SU-DHL-6 (cell line): ENCODE data around the gene DCUN1D2.

ENCODE experiments used
- H2AFZ ChIP-seq: fragments of 200-600 bp; sonication (generic); 2 replicates; pipeline ENCODE4 v1.6.1; 2014; ENCODE audit warnings: low read depth, mild to moderate bottlenecking, moderate library complexity, mixed read lengths, antibody characterized with exemption, low read length; ENCODE audit not compliant: severe bottlenecking
- H3F3A ChIP-seq: fragments of 200-600 bp; shearing (Covaris generic); 2 replicates; pipeline ENCODE4 v1.6.0; 2016; ENCODE audit warnings: antibody characterized with exemption, mild to moderate bottlenecking; ENCODE audit not compliant: insufficient read depth
- H3K27ac ChIP-seq: fragments of 200-600 bp; sonication (generic); 2 replicates; pipeline ENCODE4 v1.5.1; 2016; ENCODE audit warnings: low read depth, mild to moderate bottlenecking, low read length, moderate library complexity, mixed read lengths
- H3K27me3 ChIP-seq: fragments of 200-600 bp; sonication (generic), shearing (Covaris generic); 2 replicates; pipeline ENCODE4 v1.6.0; 2014; ENCODE audit warnings: mild to moderate bottlenecking, low read length
- H3K36me3 ChIP-seq: fragments of 200-600 bp; sonication (generic); 2 replicates; pipeline ENCODE4 v1.6.1; 2014; ENCODE audit warnings: mild to moderate bottlenecking, low read length, mixed read lengths
- H3K4me2 ChIP-seq: fragments of 300-600, 200-600 bp; shearing (Covaris generic), sonication (generic); 2 replicates; pipeline ENCODE4 v1.6.0; 2014; ENCODE audit warnings: low read length, low read depth, mild to moderate bottlenecking; ENCODE audit not compliant: poor library complexity, severe bottlenecking
- H3K4me3 ChIP-seq: fragments of 200-600 bp; sonication (generic); 2 replicates; pipeline ENCODE4 v1.5.1; 2014; ENCODE audit warnings: antibody characterized with exemption, low read length, mild to moderate bottlenecking, mixed read lengths; ENCODE audit not compliant: insufficient read depth, poor library complexity, severe bottlenecking
- H3K79me2 ChIP-seq: fragments of 200-600 bp; sonication (generic); 2 replicates; pipeline ENCODE4 v1.6.1; 2014; ENCODE audit warnings: mild to moderate bottlenecking, low read length, moderate library complexity; ENCODE audit not compliant: insufficient read depth
- H3K9ac ChIP-seq: fragments of 200-600 bp; sonication (generic); 2 replicates; pipeline ENCODE4 v1.7.0; 2014; ENCODE audit warnings: mild to moderate bottlenecking, low read length
- H3K9me2 ChIP-seq: fragments of 200-600 bp; sonication (generic); replicated peaks from 2 replicates; pipeline ENCODE4 v1.6.1; 2014; ENCODE audit warnings: low read length; ENCODE audit not compliant: insufficient read depth
- H3K9me3 ChIP-seq: fragments of 200-600 bp; sonication (generic); 2 replicates; pipeline ENCODE4 v1.6.1; 2014; ENCODE audit warnings: low read length, mixed read lengths; ENCODE audit not compliant: insufficient read depth
- H4K20me1 ChIP-seq: fragments of 200-600 bp; sonication (generic); 2 replicates; pipeline ENCODE4 v1.6.1; 2014; ENCODE audit warnings: low read depth, mild to moderate bottlenecking, antibody characterized with exemption, low read length, moderate library complexity, mixed read lengths
- EZH2phosphoT487 ChIP-seq: fragments of 200-600 bp; sonication (generic), shearing (Covaris generic); conservative IDR thresholded peaks from 2 replicates; pipeline ENCODE4 v1.6.1; 2018; ENCODE audit warnings: mild to moderate bottlenecking, antibody characterized with exemption, low read length, moderate library complexity, mixed read lengths
- TF ChIP-seq, protein P1 (sequence below): fragments of 200-600 bp; sonication (generic); IDR thresholded peaks from one replicate; pipeline ENCODE4 v1.5.1; 2017; ENCODE audit warnings: antibody characterized with exemption, mild to moderate bottlenecking, low read length, moderate library complexity; ENCODE audit not compliant: insufficient read depth, poor library complexity, severe bottlenecking

The DCUN1D2 gene

DNA sequence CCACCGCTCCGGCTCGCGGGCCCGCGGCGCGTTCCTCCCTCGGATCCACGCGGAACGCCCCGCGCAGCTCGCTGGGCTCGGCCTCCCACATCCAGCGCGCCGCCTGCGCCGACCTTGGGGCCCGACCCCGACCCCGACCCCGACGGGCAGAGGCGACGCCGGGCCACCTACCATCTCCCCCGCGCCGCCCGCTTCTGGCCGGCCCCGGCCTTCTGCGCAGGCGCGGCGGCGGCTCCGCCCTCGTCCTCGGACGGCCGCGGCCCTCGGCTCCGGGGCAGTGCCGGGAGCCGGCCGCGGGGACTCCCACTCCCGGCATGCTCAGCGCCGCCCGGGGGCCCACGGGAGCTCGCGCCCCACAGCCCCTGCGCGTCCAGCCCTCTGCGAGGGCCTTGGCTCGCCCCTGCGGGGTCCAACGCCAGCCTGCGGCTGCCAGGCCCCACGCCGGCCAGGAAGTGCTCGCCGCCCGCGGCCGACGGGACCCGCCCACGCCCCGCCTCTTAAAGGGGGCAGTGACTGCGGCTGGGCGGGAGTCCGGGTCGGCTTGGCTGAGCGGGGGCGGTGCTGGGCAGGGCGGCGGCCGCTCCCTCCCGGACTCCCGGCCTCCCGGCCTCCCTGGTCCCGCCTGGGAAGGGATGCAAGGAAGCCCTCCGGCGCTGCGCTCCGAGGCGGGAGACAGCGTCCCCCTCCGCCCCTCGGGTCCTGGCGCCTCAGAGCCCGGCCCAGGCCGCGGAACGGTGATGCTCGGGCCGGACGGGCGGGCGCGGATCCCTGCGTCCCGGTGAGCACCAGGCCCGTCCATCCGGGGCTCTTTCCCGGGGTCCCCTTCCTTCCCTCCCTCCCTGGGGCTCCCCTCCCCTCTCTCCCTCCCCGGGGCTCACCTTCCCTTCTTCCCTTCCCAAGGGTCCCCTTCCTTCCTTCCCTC, at the start of gene DCUN1D2:
Gene DCUN1D2 (minus strand): TSS at position 216 of the 922 bp plus-strand sequence. CDS start 42 bp downstream, at position 174.
- Histone ChIP-seq H3K27ac (peak within 1 kb of the TSS; percentile 52), H3K79me2 (peaks cover 51% of the 10 kb centered on the region), H3K4me2 (peak within 1 kb of the TSS; percentile 91), H4K20me1 (peaks cover 3% of the 10 kb centered on the region; the same call in 1 of the 2 replicates), H2AFZ (peak within 1 kb of the TSS; percentile 76), H3K27me3 (no peaks in the 10 kb centered on the region), H3F3A (no peaks in the 10 kb centered on the region), H3K4me3 (peak within 1 kb of the TSS; percentile 84), H3K36me3 (0 out of 2 replicates have a peak, but pooled peaks cover under 1% of the 10 kb centered on the region), H3K9me3 (no peaks in the 10 kb centered on the region), H3K9ac (peak within 1 kb of the TSS; percentile 72), H3K9me2 (no peaks in the 10 kb centered on the region)
- TF ChIP-seq, protein P1, sequence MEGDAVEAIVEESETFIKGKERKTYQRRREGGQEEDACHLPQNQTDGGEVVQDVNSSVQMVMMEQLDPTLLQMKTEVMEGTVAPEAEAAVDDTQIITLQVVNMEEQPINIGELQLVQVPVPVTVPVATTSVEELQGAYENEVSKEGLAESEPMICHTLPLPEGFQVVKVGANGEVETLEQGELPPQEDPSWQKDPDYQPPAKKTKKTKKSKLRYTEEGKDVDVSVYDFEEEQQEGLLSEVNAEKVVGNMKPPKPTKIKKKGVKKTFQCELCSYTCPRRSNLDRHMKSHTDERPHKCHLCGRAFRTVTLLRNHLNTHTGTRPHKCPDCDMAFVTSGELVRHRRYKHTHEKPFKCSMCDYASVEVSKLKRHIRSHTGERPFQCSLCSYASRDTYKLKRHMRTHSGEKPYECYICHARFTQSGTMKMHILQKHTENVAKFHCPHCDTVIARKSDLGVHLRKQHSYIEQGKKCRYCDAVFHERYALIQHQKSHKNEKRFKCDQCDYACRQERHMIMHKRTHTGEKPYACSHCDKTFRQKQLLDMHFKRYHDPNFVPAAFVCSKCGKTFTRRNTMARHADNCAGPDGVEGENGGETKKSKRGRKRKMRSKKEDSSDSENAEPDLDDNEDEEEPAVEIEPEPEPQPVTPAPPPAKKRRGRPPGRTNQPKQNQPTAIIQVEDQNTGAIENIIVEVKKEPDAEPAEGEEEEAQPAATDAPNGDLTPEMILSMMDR: no peak
- no peak for TF ChIP-seq EZH2phosphoT487

DNA sequence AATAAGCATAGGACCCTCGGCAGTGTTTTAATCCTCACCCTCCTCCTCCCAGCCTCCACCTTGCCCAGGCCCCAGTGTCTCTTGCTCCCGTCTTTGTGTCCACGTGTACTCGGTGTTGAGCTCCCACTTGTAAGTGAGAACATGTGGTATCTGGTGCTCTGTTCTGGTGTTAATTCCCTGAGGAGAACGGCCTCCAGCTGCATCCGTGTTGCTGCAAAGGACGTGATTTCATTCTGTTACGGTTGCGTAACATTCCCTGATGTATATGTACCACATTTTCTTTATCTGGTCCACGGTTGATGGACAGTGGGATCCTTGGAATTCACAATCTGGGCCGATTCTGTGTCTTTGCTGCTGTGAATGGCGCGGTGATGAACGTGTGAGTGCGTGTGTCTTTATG, 49.3 kb upstream of the DCUN1D2 start:
- H3F3A ChIP-seq: no peaks in the 10 kb centered on the region
- no peaks in the 10 kb centered on the region for H3K9me2 ChIP-seq
- no peaks in the 10 kb centered on the region for H3K79me2 ChIP-seq
- H3K4me3 ChIP-seq: no peak overlapping the region
- H2AFZ ChIP-seq: no peak overlapping the region
- no peaks in the 10 kb centered on the region for H3K27me3 ChIP-seq
- no peak overlapping the region for H3K4me2 ChIP-seq
- H3K27ac ChIP-seq: no peak overlapping the region
- no peaks in the 10 kb centered on the region for H3K9me3 ChIP-seq
- H3K9ac ChIP-seq: no peak overlapping the region
- H3K36me3 ChIP-seq: no peaks in the 10 kb centered on the region
- no peaks in the 10 kb centered on the region for H4K20me1 ChIP-seq
- TF ChIP-seq, protein P1: no peak
- TF ChIP-seq EZH2phosphoT487: no peak

DNA sequence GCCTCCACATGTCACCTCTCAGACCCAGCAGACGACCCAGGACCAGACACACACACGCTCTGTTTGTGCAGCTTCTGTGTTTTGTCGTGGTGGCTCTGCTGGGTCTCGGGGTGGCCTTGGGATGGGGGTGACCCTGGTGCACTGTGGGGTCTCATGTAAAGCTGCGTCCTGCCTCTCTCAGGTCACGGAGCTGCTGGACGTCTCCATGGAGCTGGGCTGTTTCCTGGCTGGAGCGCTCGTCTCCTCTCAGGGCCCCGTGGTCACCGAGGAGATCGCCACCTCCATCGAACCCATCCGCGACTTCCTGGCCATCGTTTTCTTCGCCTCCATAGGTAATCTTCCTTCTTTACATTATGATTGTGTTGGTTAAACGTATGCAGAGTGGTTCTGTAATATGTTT, 48.7 kb upstream of the DCUN1D2 start:
- Histone ChIP-seq H3K4me2 (no peak overlapping the region), H3K9ac (no peak overlapping the region), H4K20me1 (no peaks in the 10 kb centered on the region)

More for the DNA sequence above, 48.7 kb upstream of the DCUN1D2 start:
- Histone ChIP-seq H2AFZ (no peak overlapping the region), H3K27ac (no peak overlapping the region), H3K27me3 (no peaks in the 10 kb centered on the region), H3F3A (no peaks in the 10 kb centered on the region), H3K79me2 (no peaks in the 10 kb centered on the region), H3K4me3 (no peak overlapping the region), H3K9me2 (no peaks in the 10 kb centered on the region), H3K36me3 (no peaks in the 10 kb centered on the region), H3K9me3 (no peaks in the 10 kb centered on the region)
- TF ChIP-seq EZH2phosphoT487: no peak
- TF ChIP-seq, protein P1: no peak
